WTC11 (cell line): ENCODE measurements around the gene AHSG.

Source experiments
- CREM ChIP-seq: sonication (generic); formaldehyde crosslinking; IDR thresholded peaks from 2 replicates; pipeline ENCODE4 v1.8.1; 2022; ENCODE audit warnings: mild to moderate bottlenecking, missing genetic modification reagents, moderate library complexity
- CTCF ChIP-seq: fragments of 200-600 bp; IDR thresholded peaks from 2 replicates; pipeline ENCODE4 v1.8.0; 2022; ENCODE audit warnings: antibody characterized with exemption
- HMGA2 ChIP-seq: fragments of 250-450 bp; sonication (Bioruptor Pico); IDR thresholded peaks from 2 replicates; pipeline ENCODE4 v1.4.0; 2021; ENCODE audit warnings: mild to moderate bottlenecking, moderate library complexity
- NFYB ChIP-seq: sonication (generic); formaldehyde crosslinking; conservative IDR thresholded peaks from 2 replicates; pipeline ENCODE4 v1.8.0; 2022; ENCODE audit warnings: low read depth, missing genetic modification reagents
- NR1H2 ChIP-seq: sonication (generic); formaldehyde crosslinking; IDR thresholded peaks from 2 replicates; pipeline ENCODE4 v1.9.0; 2021; ENCODE audit warnings: mild to moderate bottlenecking, moderate library complexity, missing genetic modification reagents
- SP1 ChIP-seq: sonication (generic); formaldehyde crosslinking; conservative IDR thresholded peaks from 2 replicates; pipeline ENCODE4 v1.8.1; 2022; ENCODE audit warnings: missing genetic modification reagents
- ZNF425 ChIP-seq: fragments of 250-450 bp; sonication (Bioruptor Pico); conservative IDR thresholded peaks from 2 replicates; pipeline ENCODE4 v1.9.0; 2021; ENCODE audit warnings: mild to moderate bottlenecking

- TF ChIP-seq NFYB (CRISPR knock-in tag): no peak
- no peak for TF ChIP-seq CTCF
- TF ChIP-seq SP1 (CRISPR knock-in tag): no peak
- TF ChIP-seq ZNF425 (CRISPR knock-in tag): no peak
- TF ChIP-seq NR1H2 (CRISPR knock-in tag): no peak
- TF ChIP-seq HMGA2 (CRISPR knock-in tag): no peak
- TF ChIP-seq CREM (CRISPR knock-in tag): no peak
Observed at GRCh38 chr3:186614266-186614596, 1.4 kb downstream of the AHSG start.
